Inflammatory macrophage (primary cell): ENCODE data around the gene C6.

ENCODE experiments used
- DNase-seq, 2 donors: peaks; one replicate each; pipeline ENCODE4 v3.0.0-alpha.2; 2020 to 2022

The C6 gene

DNA sequence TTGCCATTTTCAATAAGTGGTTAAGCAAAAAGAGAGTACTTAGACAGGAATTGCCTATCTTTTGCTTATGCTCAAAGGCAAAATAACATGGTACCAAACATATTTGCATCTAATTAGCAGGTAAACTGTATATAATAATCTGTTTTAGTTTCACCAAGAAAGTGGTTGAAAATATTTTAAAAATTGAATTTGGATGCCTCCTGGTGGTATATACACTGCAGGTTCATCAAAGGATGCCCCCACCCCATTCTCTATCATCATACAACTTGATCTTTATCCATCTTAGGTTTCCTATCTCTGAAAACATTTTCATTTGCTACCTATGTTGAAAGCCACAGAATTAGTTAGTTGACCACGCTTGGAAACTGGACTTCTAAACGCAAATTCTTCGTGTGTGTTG lies 95.2 kb downstream of the C6 start:
- DNase-seq = no peak

DNA sequence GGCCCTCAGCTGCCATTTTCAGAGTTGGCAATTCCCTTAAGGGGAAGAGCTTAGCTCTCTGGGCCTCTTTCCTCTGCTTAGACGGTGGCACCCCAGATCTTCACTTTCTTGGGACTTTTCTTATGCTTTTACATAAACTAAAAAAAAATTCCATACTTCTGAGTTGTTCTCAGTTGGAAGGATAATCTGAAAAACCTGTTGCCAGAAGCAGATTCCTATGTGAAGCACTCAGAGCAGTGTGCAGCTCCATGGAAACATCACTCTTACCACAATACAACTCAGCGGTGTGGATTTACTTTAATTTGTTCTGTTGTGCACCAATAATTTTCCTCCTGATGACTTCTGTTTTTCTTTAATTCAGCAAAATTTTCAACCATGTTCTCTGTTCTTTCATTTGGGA lies 98.1 kb downstream of the C6 start:
- no peak for DNase-seq

DNA sequence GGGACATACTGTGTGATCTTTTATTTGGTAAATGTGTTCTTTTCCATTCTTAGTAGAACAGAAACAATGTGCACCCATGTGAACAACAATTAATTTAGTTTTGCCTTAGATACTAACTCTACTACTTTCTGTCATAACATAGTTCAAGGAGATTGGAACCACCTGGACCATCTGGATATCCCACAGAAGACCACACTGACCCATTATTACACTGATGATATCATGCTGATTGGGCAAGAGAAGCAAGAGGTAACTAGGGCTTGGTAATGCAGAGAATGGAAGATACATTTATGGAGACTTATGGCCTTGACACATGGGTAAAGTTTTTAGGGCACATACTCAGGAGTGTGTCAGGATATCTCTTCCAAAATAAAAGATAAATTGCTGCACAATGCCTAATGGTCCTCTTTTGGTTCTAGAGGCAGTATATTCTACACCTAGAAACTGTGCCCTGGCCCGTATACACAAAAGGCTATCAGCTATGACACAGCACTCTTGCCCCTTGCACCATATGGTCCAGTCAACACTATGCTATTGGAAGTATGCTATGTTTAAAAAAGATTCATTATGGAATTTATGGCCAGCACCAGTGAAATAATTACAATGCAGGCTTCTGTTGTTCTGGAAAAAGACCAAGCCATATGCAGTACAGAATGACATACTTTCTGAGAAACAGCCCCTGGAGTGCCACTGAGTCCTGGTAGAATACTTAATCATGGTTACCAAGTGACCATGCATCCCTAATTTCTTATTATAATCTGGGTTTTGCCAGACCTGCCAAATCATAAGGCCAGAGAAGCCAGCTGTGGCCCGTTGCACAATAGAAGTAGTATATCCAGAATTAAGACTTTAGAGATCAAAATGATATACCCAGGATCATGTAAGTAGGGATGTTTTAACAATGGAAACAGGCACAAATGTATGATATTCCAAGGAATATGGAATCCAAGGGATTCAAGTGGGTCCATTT lies 100.6 kb downstream of the C6 start:
- no peak for DNase-seq

DNA sequence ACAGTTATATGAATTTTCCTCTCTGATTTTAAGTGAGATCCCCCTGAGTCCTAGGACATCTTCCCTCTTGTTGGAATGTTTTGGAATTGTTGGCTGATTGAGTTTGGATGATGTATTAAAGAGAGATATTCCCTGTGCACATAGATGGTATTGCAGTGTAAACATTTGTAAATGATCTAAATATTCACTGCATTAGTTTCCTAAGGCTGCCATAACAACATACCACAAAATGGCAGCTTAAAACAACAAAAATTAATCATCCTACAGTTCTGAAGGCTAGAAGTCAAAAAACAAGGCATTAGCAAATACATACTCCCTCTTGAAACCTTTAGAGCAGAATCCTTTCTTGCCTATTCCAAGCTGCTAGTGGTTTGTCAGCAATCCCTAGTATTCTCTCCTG lies 104.1 kb downstream of the C6 start:
- DNase-seq = no peak

DNA sequence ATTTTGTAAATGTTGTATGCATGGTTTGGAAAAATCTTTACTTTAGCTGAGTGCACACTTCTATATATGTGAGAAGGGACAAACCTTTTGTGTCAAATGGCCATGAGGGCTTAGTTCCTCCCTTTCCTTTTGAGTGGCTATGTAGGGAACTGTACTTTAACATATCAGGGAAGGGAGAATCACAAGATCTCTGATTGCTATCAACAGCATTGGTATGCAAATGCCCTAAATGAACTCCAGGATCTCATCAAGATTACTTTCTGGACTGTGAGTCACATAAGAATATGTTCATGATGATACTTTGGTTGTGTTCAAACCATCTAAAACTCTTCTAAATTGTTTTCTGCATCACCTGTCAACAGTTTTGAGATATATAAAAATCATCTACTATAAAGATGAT lies 111.0 kb downstream of the C6 start:
- no peak for DNase-seq

DNA sequence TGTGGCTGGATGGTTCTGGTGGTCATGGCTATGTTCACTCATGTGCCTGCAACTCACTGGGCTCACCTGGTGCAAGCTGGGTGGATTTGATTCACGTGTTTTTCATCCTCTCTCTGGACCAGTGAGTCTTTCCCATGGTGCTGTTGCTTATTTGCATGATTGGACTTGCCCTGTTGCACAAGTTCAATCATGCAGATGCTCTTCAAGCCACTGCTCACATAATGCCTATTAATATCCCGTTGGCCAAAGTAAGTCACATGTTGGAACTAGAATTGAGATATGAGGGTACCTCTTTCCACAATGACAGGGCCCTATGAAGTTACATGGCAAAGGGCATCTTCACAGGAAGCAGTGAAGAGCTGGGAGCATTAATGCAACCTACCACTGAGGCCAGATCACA lies 115.7 kb downstream of the C6 start:
- no peak for DNase-seq

DNA sequence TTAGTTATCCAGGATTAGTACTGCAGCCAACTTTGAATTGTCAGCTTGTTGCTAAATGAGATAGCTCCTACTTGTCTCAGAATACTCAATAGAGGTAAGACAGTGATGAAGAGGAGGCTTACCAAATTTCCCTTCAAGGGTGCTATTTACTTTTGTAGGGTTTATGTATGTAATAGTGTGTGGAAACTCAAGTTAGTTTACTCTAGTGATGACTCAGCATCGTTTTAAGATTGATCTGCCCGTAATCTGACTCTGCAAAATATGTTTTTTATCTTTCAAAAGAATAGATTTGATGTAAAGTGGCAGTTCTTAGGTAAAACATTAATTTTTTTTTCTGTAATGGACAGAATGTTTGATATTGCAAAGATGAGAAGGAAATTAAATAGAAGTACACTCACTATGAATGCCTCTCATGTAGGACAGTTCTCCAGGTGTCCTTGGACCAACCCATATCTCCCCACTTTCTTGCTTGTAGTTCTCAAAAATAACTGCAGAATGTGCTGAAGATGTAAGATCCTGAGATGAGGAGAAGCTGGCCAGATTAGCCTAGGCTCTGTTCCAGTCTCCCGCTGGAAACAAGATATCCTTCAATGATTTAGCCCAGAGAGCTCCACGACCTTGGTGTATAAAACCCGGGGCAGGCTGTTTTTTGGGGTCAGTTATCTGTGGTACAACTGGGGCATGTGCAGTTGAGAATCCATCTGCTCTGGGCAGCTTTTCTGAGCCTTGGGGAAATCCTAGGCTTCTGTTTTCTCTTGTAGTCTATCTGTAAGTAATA lies 117.8 kb downstream of the C6 start:
- no peak for DNase-seq

DNA sequence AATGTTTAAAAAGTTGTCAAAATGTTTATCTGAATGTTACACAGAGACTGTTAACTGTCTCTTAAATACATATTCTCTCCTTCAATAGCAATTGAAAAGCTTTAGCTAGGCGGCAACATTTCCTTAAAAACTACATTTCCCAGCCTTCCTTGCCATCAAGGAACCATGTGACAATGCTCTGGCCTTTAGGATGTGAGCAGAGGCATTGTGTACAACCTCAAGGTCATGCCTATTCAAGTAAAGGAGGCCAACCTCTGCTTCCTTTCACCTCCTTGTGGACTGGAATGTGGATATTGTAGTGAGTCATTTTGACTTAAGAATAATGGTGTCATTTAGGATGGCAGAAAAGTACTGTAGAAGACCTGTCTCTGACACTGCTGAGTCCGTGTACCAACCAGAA lies 118.5 kb downstream of the C6 start:
- DNase-seq = no peak

DNA sequence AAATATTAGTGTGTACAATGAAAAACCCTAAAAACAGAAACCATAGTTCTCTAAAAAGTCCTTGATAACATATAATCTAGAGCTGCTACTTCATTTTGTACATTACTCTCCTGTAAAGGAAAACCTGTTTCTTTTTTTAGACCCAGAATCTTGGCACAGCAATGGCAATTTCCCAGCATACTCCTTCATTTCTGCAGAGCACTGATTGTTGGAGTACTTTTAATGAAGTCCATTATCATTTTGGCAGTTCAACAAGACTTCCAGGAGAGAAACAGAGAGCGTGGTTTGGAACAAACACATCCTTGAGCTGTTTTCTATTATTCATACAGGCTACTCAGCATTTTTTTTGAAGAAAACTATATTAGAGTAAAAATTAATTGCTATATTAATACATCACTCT lies 119.5 kb downstream of the C6 start:
- no peak for DNase-seq
